Measurements from ENCODE around the gene MBD4.
"Not testable (repeated sequence)": the region's sequence is repeated elsewhere in the genome, so short reads cannot be mapped to it uniquely, and the experiment has no call there.

Gene MBD4

GRCh38 chr3:129428376-129429079, 11.2 kb downstream of the MBD4 start, which contains the start of gene EFCAB12:
TSS of gene EFCAB12 (minus strand) at chr3:129428636. CDS start at chr3:129428488, 148 bp downstream.
- peak; percentile 67 for DNase-seq

GRCh38 chr3:129428007-129428375, 11.8 kb downstream of the MBD4 start:
- no peak for DNase-seq

- DNase-seq: no peak
Measured at GRCh38 chr3:129425619-129426018, 14.1 kb downstream of the MBD4 start.

- DNase-seq: no peak
Measured at GRCh38 chr3:129425213-129425612, 14.5 kb downstream of the MBD4 start.

GRCh38 chr3:129424185-129424841, 15.4 kb downstream of the MBD4 start:
- peak; percentile 67 for DNase-seq

- no peak for DNase-seq
Measured at GRCh38 chr3:129422897-129423296, 16.9 kb downstream of the MBD4 start.

GRCh38 chr3:129421988-129422745, 17.6 kb downstream of the MBD4 start:
- DNase-seq: no peak

- no peak for DNase-seq
Measured at GRCh38 chr3:129421236-129421883, 18.4 kb downstream of the MBD4 start.

GRCh38 chr3:129419476-129419875, 20.3 kb downstream of the MBD4 start:
- no peak for DNase-seq

- no peak for DNase-seq
Measured at GRCh38 chr3:129418041-129418973, 21.4 kb downstream of the MBD4 start.

GRCh38 chr3:129417326-129417725, 22.4 kb downstream of the MBD4 start:
- DNase-seq: no peak

- DNase-seq: no peak
Measured at GRCh38 chr3:129416415-129416814, 23.3 kb downstream of the MBD4 start.

GRCh38 chr3:129415830-129416229, 23.9 kb downstream of the MBD4 start:
- DNase-seq: no peak

GRCh38 chr3:129415378-129415777, 24.4 kb downstream of the MBD4 start:
- DNase-seq: no peak

- DNase-seq: no peak
Measured at GRCh38 chr3:129413687-129414506, 25.9 kb downstream of the MBD4 start.

- DNase-seq: not testable (repeated sequence)
Measured at GRCh38 chr3:129413238-129413637, 26.5 kb downstream of the MBD4 start.

GRCh38 chr3:129412542-129413198, 27.1 kb downstream of the MBD4 start:
- no peak for DNase-seq

- DNase-seq: no peak
Measured at GRCh38 chr3:129410971-129411370, 28.8 kb downstream of the MBD4 start.

GRCh38 chr3:129409541-129409940, 30.2 kb downstream of the MBD4 start:
- DNase-seq: no peak

- no peak for DNase-seq
Measured at GRCh38 chr3:129404610-129405009, 35.1 kb downstream of the MBD4 start.

GRCh38 chr3:129404130-129404529, 35.6 kb downstream of the MBD4 start:
- no peak for DNase-seq
